ENCODE measurements around the gene MAP2K4.

The MAP2K4 gene

DNA sequence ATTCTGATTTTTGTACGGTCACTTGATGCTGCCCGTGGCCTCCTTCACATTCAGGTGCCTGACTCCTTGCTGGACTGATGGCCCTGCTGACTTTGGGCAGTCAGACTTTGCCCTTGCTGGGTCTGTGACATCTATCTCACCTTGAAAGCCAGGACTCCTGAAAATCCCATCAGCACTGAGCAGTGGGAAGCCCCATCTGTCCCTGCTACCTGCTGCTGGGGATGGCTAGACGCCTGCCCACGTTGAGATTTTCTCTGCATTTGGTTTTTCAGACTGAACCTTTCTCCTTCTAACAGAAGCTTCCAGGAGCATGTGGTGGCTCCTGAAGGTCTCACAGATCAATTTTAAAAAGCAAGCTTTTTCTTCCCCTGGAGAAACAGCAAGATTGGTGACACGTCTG, 13.2 kb upstream of the MAP2K4 start:
- Histone ChIP-seq H3K4me2 (ENCODE audit: low read length) (no peak overlapping the region), H4K20me1 (ENCODE audit: control insufficient read depth, insufficient read depth, low read depth, low read length) (no peaks in the 10 kb centered on the region), H3F3A (ENCODE audit: control insufficient read depth, insufficient read depth) (no peaks in the 10 kb centered on the region), H3K9me3 (ENCODE audit: control insufficient read depth, insufficient read depth, low read length) (no peaks in the 10 kb centered on the region), H3K9me2 (replicated peaks; ENCODE audit: control insufficient read depth, low read length) (no peaks in the 10 kb centered on the region), H3K4me1 (ENCODE audit: control insufficient read depth, low read length) (no peaks in the 10 kb centered on the region), H3K36me3 (ENCODE audit: control insufficient read depth, low read length) (no peaks in the 10 kb centered on the region), H3K4me3 (ENCODE audit: low read length) (no peak overlapping the region), H3K27me3 (ENCODE audit: control insufficient read depth, low read length) (peaks cover 9% of the 10 kb centered on the region; the same call in 1 of the 2 replicates), H3K79me2 (ENCODE audit: control insufficient read depth, low read length) (no peaks in the 10 kb centered on the region), H3K27ac (ENCODE audit: low read depth, low read length) (no peak overlapping the region)
- TF ChIP-seq EZH2phosphoT487 (IDR thresholded peaks at IDR 0.05; ENCODE audit: borderline replicate concordance, low read length) (no peak), CTCF (IDR thresholded peaks at IDR 0.05; ENCODE audit: low read depth, low read length, poor library complexity, severe bottlenecking) (no peak)

DNA sequence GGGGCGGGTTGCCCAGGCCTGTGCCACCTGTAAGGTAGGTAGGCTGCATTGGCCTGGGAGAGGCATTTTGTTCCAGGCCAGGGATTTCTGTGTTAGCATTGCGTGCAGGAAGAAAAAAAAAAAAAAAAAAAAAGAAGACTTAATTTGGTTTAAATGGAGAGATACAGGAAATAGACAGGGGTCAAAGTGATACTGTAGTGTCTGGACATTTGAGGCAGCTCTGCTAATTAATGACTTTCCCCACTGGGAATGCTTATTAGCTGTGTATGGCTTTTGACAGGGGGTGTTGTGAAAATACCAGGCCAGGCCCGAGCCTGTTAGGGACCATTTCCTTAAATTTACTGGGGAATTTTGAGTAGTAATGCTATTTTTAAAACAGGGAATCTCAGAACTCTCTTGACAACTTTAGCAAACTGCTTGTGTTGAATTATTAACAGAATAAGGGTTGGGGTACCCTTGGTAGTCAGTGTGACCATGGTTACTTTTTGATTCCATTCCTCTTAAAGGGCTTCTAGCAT, 1.0 kb downstream of the MAP2K4 start:
- peak overlapping the region; percentile 71 for H3K4me2 ChIP-seq (ENCODE audit: low read length)
- no peaks in the 10 kb centered on the region for H3F3A ChIP-seq (ENCODE audit: control insufficient read depth, insufficient read depth)
- no peak overlapping the region for H3K27ac ChIP-seq (ENCODE audit: low read depth, low read length)
- H4K20me1 ChIP-seq (ENCODE audit: control insufficient read depth, insufficient read depth, low read depth, low read length): peaks cover 14% of the 10 kb centered on the region
- no peaks in the 10 kb centered on the region for H3K9me3 ChIP-seq (ENCODE audit: control insufficient read depth, insufficient read depth, low read length)
- peaks cover 55% of the 10 kb centered on the region for H3K79me2 ChIP-seq (ENCODE audit: control insufficient read depth, low read length)
- TF ChIP-seq CTCF (IDR thresholded peaks at IDR 0.05; ENCODE audit: low read depth, low read length, poor library complexity, severe bottlenecking): no peak
- TF ChIP-seq EZH2phosphoT487 (IDR thresholded peaks at IDR 0.05; ENCODE audit: borderline replicate concordance, low read length): no peak
- peak overlapping the region; percentile 80 for H3K4me3 ChIP-seq (ENCODE audit: low read length)
- H3K36me3 ChIP-seq (ENCODE audit: control insufficient read depth, low read length): peaks cover 5% of the 10 kb centered on the region; the same call in 1 of the 2 replicates
- peaks cover 19% of the 10 kb centered on the region for H3K4me1 ChIP-seq (ENCODE audit: control insufficient read depth, low read length)
- H3K27me3 ChIP-seq (ENCODE audit: control insufficient read depth, low read length): peaks cover 11% of the 10 kb centered on the region
- no peaks in the 10 kb centered on the region for H3K9me2 ChIP-seq (replicated peaks; ENCODE audit: control insufficient read depth, low read length)

DNA sequence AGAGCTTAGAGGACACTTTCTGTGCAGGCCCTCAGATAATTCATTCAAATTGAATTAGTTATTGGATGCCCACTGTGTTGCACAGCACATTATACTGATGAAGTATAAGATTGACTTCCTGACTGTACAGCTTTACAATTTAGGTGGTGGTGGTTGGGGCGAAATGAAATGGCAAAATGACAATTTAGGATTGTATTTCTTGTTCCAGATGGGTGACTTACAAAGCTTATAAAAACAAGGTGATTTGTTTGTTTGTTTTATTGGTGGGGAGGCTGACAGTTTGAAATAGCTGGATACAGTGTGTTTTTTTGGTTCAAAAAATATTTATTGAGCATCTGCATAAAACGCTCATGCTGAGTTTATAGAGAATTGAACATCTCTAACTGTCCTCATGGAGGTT, 1.6 kb downstream of the MAP2K4 start:
- no peak overlapping the region for H3K27ac ChIP-seq (ENCODE audit: low read depth, low read length)
- no peaks in the 10 kb centered on the region for H3F3A ChIP-seq (ENCODE audit: control insufficient read depth, insufficient read depth)
- H3K79me2 ChIP-seq (ENCODE audit: control insufficient read depth, low read length): peaks cover 61% of the 10 kb centered on the region
- no peak for TF ChIP-seq EZH2phosphoT487 (IDR thresholded peaks at IDR 0.05; ENCODE audit: borderline replicate concordance, low read length)
- TF ChIP-seq CTCF (IDR thresholded peaks at IDR 0.05; ENCODE audit: low read depth, low read length, poor library complexity, severe bottlenecking): no peak
- H3K4me2 ChIP-seq (ENCODE audit: low read length): peak overlapping the region; percentile 71
- peak overlapping the region; percentile 80 for H3K4me3 ChIP-seq (ENCODE audit: low read length)
- H3K9me2 ChIP-seq (replicated peaks; ENCODE audit: control insufficient read depth, low read length): no peaks in the 10 kb centered on the region
- H3K27me3 ChIP-seq (ENCODE audit: control insufficient read depth, low read length): peaks cover 11% of the 10 kb centered on the region
- H3K4me1 ChIP-seq (ENCODE audit: control insufficient read depth, low read length): peaks cover 19% of the 10 kb centered on the region
- peaks cover 5% of the 10 kb centered on the region; the same call in 1 of the 2 replicates for H3K36me3 ChIP-seq (ENCODE audit: control insufficient read depth, low read length)
- no peaks in the 10 kb centered on the region for H3K9me3 ChIP-seq (ENCODE audit: control insufficient read depth, insufficient read depth, low read length)
- H4K20me1 ChIP-seq (ENCODE audit: control insufficient read depth, insufficient read depth, low read depth, low read length): peaks cover 14% of the 10 kb centered on the region
